HepG2 (cell line): ENCODE data around the gene PALM. TPM values are rescaled to one million over a fixed set of nuclear protein-coding genes. Genes with fewer than 3 reads are reported as not detected.

ENCODE experiments used
- ATAC-seq: fragments of 200-7000 bp; cut with Tn5 transposase; 3 replicates; pipeline ENCODE4 v1.9.1; 2020; ENCODE audit warnings: mild to moderate bottlenecking, moderate library complexity
- BruUV-seq: library from RNA; stranded (reverse); fragments of 400-500 nt; replicated peaks from 2 replicates; lab custom pipeline; 2021; lab: Mats Ljungman, UMichigan
- CTCF ChIA-PET: fragments of 300-600 bp; formaldehyde crosslinking; extraction: SDS; loops from one replicate; lab custom pipeline; 2021; ENCODE audit warnings: low total read pairs, inconsistent platforms, low intra/inter-chr PET ratio; lab: Yijun Ruan, JAX
- POLR2A ChIA-PET: fragments of 350-600 bp; sonication (Branson Sonifier 250); formaldehyde crosslinking; loops from one replicate; lab custom pipeline; 2020; ENCODE audit warnings: antibody characterized with exemption, inconsistent platforms; lab: Yijun Ruan, JAX
- DNase-seq: peaks from one replicate; pipeline ENCODE4 v3.0.0-alpha.2; 2015; ENCODE audit warnings: low spot score
- FAIRE-seq: peaks from 3 replicates; lab custom pipeline; 2011; peaks lifted over from hg19 to GRCh38; lab: Jason Lieb, UNC
- H2AFZ ChIP-seq: one replicate; pipeline ENCODE4 v1.6.1; 2011; ENCODE audit warnings: low read length, inconsistent platforms
- H3K27ac ChIP-seq: fragments of 300-600 bp; 3 replicates; pipeline ENCODE4 v1.8.0; 2011; ENCODE audit warnings: mixed run types, mild to moderate bottlenecking, mixed read lengths, low read length, inconsistent platforms; ENCODE audit not compliant: insufficient read depth; ENCODE audit errors: extremely low read length
- H3K27me3 ChIP-seq, 2 experiments: fragments of 200-600 bp in 1 of 2; 2 replicates in 1 of 2; 3 replicates in 1 of 2; pipeline versions ENCODE4 v1.6.0 to v1.8.0; 2011; ENCODE audit warnings: low read length in 2 of 2, mild to moderate bottlenecking in 2 of 2, moderate library complexity in 2 of 2, inconsistent platforms in 1 of 2; ENCODE audit not compliant: insufficient read depth in 2 of 2, control insufficient read depth in 1 of 2
- H3K36me3 ChIP-seq, 2 experiments: fragments of 200-600 bp in 1 of 2; replicated peaks in 1 of 2; 2 replicates in 1 of 2; 3 replicates in 1 of 2; pipeline versions ENCODE4 v1.5.1 to v1.8.0; 2011; ENCODE audit warnings: low read length in 2 of 2, inconsistent platforms in 1 of 2; ENCODE audit not compliant: insufficient read depth in 2 of 2, control insufficient read depth in 1 of 2
- H3K4me1 ChIP-seq: 2 replicates; pipeline ENCODE4 v1.5.1; 2012; ENCODE audit warnings: low read length, inconsistent platforms; ENCODE audit not compliant: insufficient read depth
- H3K4me2 ChIP-seq: 2 replicates; pipeline ENCODE4 v1.6.0; 2011; ENCODE audit warnings: low read depth, low read length, inconsistent platforms
- H3K4me3 ChIP-seq, 3 experiments: fragments of 200-600 bp in 1 of 3; sonication (generic), shearing (Covaris generic) in 1 of 3; replicated peaks in 1 of 3; 2 replicates each; pipeline ENCODE4 v1.5.1; 2011 to 2016; ENCODE audit warnings: low read length in 3 of 3, inconsistent platforms in 2 of 3, low read depth in 2 of 3, mild to moderate bottlenecking in 2 of 3, control low read depth in 1 of 3, mixed read lengths in 1 of 3; ENCODE audit not compliant: insufficient read depth in 1 of 3
- H3K79me2 ChIP-seq: one replicate; pipeline ENCODE4 v1.6.1; 2011; ENCODE audit warnings: low read length, inconsistent platforms; ENCODE audit not compliant: insufficient read depth
- H3K9ac ChIP-seq: 2 replicates; pipeline ENCODE4 v1.6.0; 2011; ENCODE audit warnings: mild to moderate bottlenecking, low read depth, low read length, inconsistent platforms; ENCODE audit not compliant: insufficient read depth
- H3K9me3 ChIP-seq: 2 replicates; pipeline ENCODE4 v1.5.1; 2012; ENCODE audit warnings: mild to moderate bottlenecking, low read length
- H4K20me1 ChIP-seq: 2 replicates; pipeline ENCODE4 v1.6.0; 2011; ENCODE audit warnings: inconsistent platforms, mild to moderate bottlenecking, low read length, moderate library complexity; ENCODE audit not compliant: insufficient read depth
- HNRNPL ChIP-seq: fragments of 200-400 bp; formaldehyde crosslinking; IDR thresholded peaks from 2 replicates; pipeline ENCODE4 v1.6.1; 2017; ENCODE audit warnings: mild to moderate bottlenecking, low read depth, low read length
- POLR2G ChIP-seq: fragments of 200-400 bp; formaldehyde crosslinking; IDR thresholded peaks from 2 replicates; pipeline ENCODE4 v1.6.1; 2018; ENCODE audit warnings: mild to moderate bottlenecking, low read depth, low read length, moderate library complexity
- RBFOX2 ChIP-seq: fragments of 200-400 bp; formaldehyde crosslinking; IDR thresholded peaks from 2 replicates; pipeline ENCODE4 v1.6.1; 2017; ENCODE audit warnings: low read depth, mild to moderate bottlenecking, low read length
- RXRA ChIP-seq: sonication (generic); formaldehyde crosslinking; IDR thresholded peaks from 2 replicates; pipeline ENCODE4 v1.5.1; 2020; ENCODE audit warnings: missing genetic modification reagents
- ZNF382 ChIP-seq: sonication (generic); formaldehyde crosslinking; IDR thresholded peaks from 2 replicates; pipeline ENCODE4 v1.5.0; 2020; ENCODE audit warnings: missing genetic modification reagents, mild to moderate bottlenecking, borderline replicate concordance
- ZNF496 ChIP-seq: sonication (generic); formaldehyde crosslinking; IDR thresholded peaks from 2 replicates; pipeline ENCODE4 v1.8.1; 2023; ENCODE audit warnings: mild to moderate bottlenecking, moderate library complexity, missing genetic modification reagents; ENCODE audit not compliant: insufficient replicate concordance
- WGBS: methylation state at CpG from one replicate; pipeline ENCODE4 v1.1.6; 2017; ENCODE audit warnings: low lambda C conversion rate; 5-methylcytosine and 5-hydroxymethylcytosine counted together
- in situ Hi-C: cut with HindIII; loops from 2 replicates; pipeline ENCODE4 v1.10.0; 2017; ENCODE audit warnings: low pct_unique_long_range_greater_than_20kb; ENCODE audit not compliant: extremely low pct_ligation_motif_present
- intact Hi-C: fragments of 100-400 bp; cut with micrococcal nuclease; formaldehyde crosslinking; loops from one replicate; pipeline ENCODE4 v1.10.0; 2022; ENCODE audit not compliant: unreplicated experiment
- polyA plus RNA-seq, 8 experiments: library from polyadenylated mRNA; depleted of rRNA in 3 of 8; stranded (reverse) in 7 of 8; unstranded in 1 of 8; fragments of >200 nt; fragmentation: Illumina TruSeq in 4 of 8; extraction: Trizol in 4 of 8; gene quantifications; 2 replicates each; pipeline versions ENCODE4 v1.2.1 to v1.2.3, GENCODE V29; 2011 to 2016; ENCODE audit warnings: low read depth in 4 of 8, missing spikeins in 1 of 8, mixed read lengths in 1 of 8; ENCODE audit not compliant: insufficient read depth in 1 of 8
- total RNA-seq, 5 experiments: library from RNA; depleted of rRNA; stranded (reverse); fragments of >200 nt; fragmentation: Illumina TruSeq; extraction: Trizol; gene quantifications; 2 replicates each; pipeline ENCODE4 v1.2.3, GENCODE V29; 2016; ENCODE audit warnings: low read depth in 1 of 5
- TF ChIP-seq, protein P1 (sequence below): IDR thresholded peaks from 2 replicates; pipeline ENCODE4 v1.6.1; 2016

PALM gene
- total and polyA plus RNA-seq, 2 of the 13 experiments (the other 11 are each of a cell fraction or from before 2014, with no cell fraction given): 4.0 to 9.7 TPM

DNA sequence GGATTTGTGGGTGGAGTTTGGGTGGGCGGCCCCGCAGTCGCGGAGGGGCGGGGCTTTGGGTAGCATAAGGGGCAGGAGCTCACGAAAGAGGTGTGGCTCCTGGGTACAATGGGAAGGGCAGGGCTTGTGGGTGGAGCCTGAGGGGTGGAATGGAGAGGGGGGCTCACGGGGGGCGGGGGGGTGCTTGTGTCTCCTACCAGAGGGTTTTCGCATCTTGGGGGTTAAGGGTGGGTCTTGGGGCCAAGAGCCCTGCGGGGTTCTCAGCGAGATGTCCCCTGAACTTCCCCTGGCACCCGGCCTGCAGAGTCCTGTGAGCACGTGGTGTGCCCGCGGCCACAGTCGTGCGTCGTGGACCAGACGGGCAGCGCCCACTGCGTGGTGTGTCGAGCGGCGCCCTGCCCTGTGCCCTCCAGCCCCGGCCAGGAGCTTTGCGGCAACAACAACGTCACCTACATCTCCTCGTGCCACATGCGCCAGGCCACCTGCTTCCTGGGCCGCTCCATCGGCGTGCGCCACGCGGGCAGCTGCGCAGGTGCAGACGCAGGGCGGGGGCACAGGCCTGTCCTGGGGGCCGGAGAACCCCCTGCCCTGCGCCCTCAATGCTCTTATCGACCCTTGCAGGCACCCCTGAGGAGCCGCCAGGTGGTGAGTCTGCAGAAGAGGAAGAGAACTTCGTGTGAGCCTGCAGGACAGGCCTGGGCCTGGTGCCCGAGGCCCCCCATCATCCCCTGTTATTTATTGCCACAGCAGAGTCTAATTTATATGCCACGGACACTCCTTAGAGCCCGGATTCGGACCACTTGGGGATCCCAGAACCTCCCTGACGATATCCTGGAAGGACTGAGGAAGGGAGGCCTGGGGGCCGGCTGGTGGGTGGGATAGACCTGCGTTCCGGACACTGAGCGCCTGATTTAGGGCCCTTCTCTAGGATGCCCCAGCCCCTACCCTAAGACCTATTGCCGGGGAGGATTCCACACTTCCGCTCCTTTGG, 27.4 kb upstream of the PALM start (continued):
- TF ChIP-seq, protein P1, sequence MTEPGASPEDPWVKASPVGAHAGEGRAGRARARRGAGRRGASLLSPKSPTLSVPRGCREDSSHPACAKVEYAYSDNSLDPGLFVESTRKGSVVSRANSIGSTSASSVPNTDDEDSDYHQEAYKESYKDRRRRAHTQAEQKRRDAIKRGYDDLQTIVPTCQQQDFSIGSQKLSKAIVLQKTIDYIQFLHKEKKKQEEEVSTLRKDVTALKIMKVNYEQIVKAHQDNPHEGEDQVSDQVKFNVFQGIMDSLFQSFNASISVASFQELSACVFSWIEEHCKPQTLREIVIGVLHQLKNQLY (CRISPR knock-in tag): no peak
- TF ChIP-seq HNRNPL (0 out of 2 replicates have a peak, but pooled peaks have one; percentile 20), POLR2G (0 out of 2 replicates have a peak, but pooled peaks have one; percentile 3), RXRA (CRISPR knock-in tag) (peak; percentile 46; the same call in 1 of the 2 replicates)

DNA sequence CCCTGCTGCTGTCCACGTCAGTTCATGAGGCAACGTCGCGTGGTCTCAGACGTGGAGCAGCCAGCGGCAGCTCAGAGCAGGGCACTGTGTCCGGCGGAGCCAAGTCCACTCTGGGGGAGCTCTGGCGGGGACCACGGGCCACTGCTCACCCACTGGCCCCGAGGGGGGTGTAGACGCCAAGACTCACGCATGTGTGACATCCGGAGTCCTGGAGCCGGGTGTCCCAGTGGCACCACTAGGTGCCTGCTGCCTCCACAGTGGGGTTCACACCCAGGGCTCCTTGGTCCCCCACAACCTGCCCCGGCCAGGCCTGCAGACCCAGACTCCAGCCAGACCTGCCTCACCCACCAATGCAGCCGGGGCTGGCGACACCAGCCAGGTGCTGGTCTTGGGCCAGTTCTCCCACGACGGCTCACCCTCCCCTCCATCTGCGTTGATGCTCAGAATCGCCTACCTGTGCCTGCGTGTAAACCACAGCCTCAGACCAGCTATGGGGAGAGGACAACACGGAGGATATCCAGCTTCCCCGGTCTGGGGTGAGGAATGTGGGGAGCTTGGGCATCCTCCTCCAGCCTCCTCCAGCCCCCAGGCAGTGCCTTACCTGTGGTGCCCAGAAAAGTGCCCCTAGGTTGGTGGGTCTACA, 25.9 kb upstream of the PALM start:
- H3K9ac ChIP-seq: no peak overlapping the region
- DNase-seq: no peak

More for the DNA sequence above, 25.9 kb upstream of the PALM start:
- H3K9me3 ChIP-seq: no peaks in the 10 kb centered on the region
- ChIA-PET CTCF (no interaction called here), POLR2A (interaction anchor here (1.2 kb wide), 1 partner anchor 21 kb away, joined by 6 read pairs; no protein-coding TSS in a partner anchor)
- peaks cover 29% of the 10 kb centered on the region for H3K4me1 ChIP-seq
- H3K4me3 ChIP-seq: no peak overlapping the region
- peak; percentile 18; the same call in 1 of the 2 replicates for TF ChIP-seq RBFOX2
- TF ChIP-seq ZNF382 (CRISPR knock-in tag): no peak
- no peak for TF ChIP-seq ZNF496 (CRISPR knock-in tag)
- in situ Hi-C loops: no loop called here
- no peak overlapping the region for H3K4me2 ChIP-seq
- WGBS: 84% methylated on average over 8 of the region's 25 CpGs
- ATAC-seq: no peak
- no peaks in the 10 kb centered on the region for H3K36me3 ChIP-seq
- no peak for FAIRE-seq
- intact Hi-C loops: no loop called here
- no peak overlapping the region for H3K27ac ChIP-seq
- H3K27me3 ChIP-seq: no peaks in the 10 kb centered on the region
- no peaks in the 10 kb centered on the region for H4K20me1 ChIP-seq
- no peaks in the 10 kb centered on the region for H3K79me2 ChIP-seq
- BruUV-seq: no TSS peak
- no peak overlapping the region for H2AFZ ChIP-seq
